ENCODE measurements around the gene SLC25A21. TPM values are rescaled to one million over a fixed set of nuclear protein-coding genes. Genes with fewer than 3 reads are reported as not detected.

The SLC25A21 gene
- total and polyA plus RNA-seq, 10 donors = 0.06 to 1.1 (median 0.22) TPM; not detected in 2

GRCh38 chr14:37034410-37035285, 137.8 kb downstream of the SLC25A21 start:
- WGBS, 5 donors = 77 to 88% (median 86%) methylated on average over 11 of the region's 11 CpGs
- no peaks in the 10 kb centered on the region for H3K4me1 ChIP-seq
- intact Hi-C loops (cut with DNase I; ENCODE audit: low total_unique reads) = no loop called here
- no peak for TF ChIP-seq POLR2AphosphoS5 (IDR thresholded peaks at IDR 0.05)
- TF ChIP-seq CTCF (IDR thresholded peaks at IDR 0.05 in 8 of 11, conservative IDR thresholded peaks at IDR 0.05 in 3 of 11) = no peak
- TF ChIP-seq POLR2A (IDR thresholded peaks at IDR 0.05) = no peak
- peaks cover 0 to 4% (median 0%) of the 10 kb centered on the region in 8 donors for H3K9me3 ChIP-seq
- no peaks in the 10 kb centered on the region for H3K27me3 ChIP-seq (replicated peaks in 1 of 7)
- H3K27ac ChIP-seq = no peak overlapping the region
- no peak for DNase-seq
- no peaks in the 10 kb centered on the region for H3K36me3 ChIP-seq
- H3K4me3 ChIP-seq = no peak overlapping the region

GRCh38 chr14:37032863-37033262, 139.5 kb downstream of the SLC25A21 start:
- H3K4me3 ChIP-seq = no peak overlapping the region
- intact Hi-C loops (cut with DNase I; ENCODE audit: low total_unique reads) = no loop called here
- peaks cover 0 to 4% (median 0%) of the 10 kb centered on the region in 8 donors for H3K9me3 ChIP-seq
- H3K4me1 ChIP-seq = no peaks in the 10 kb centered on the region
- no peak overlapping the region for H3K27ac ChIP-seq
- TF ChIP-seq CTCF (IDR thresholded peaks at IDR 0.05 in 8 of 11, conservative IDR thresholded peaks at IDR 0.05 in 3 of 11) (no peak), POLR2A (IDR thresholded peaks at IDR 0.05) (no peak), POLR2AphosphoS5 (IDR thresholded peaks at IDR 0.05) (no peak)
- no peaks in the 10 kb centered on the region for H3K27me3 ChIP-seq (replicated peaks in 1 of 7)
- WGBS, 5 donors = 87 to 94% (median 89%) methylated on average over 1 of the region's 1 CpG
- DNase-seq = no peak
- H3K36me3 ChIP-seq = no peaks in the 10 kb centered on the region

GRCh38 chr14:37027188-37027824, 145.1 kb downstream of the SLC25A21 start:
- WGBS, 5 donors = 41 to 55% (median 50%) methylated on average over 4 of the region's 4 CpGs
- Histone ChIP-seq H3K36me3 (no peaks in the 10 kb centered on the region), H3K4me3 (no peak overlapping the region), H3K9me3 (no peaks in the 10 kb centered on the region), H3K4me1 (no peaks in the 10 kb centered on the region), H3K27ac (no peak overlapping the region), H3K27me3 (replicated peaks in 1 of 7) (no peaks in the 10 kb centered on the region)
- intact Hi-C loops (cut with DNase I; ENCODE audit: low total_unique reads) = no loop called here
- no peak for DNase-seq
- TF ChIP-seq POLR2AphosphoS5 (IDR thresholded peaks at IDR 0.05) = no peak
- TF ChIP-seq CTCF (IDR thresholded peaks at IDR 0.05 in 8 of 11, conservative IDR thresholded peaks at IDR 0.05 in 3 of 11) = no peak
- no peak for TF ChIP-seq POLR2A (IDR thresholded peaks at IDR 0.05)
